Gastrocnemius medialis (tissue), 4 donors: ENCODE results near the gene CARMIL1. TPM values are rescaled to one million over a fixed set of nuclear protein-coding genes. Genes with fewer than 3 reads are reported as not detected.

ENCODE experiments used
- ATAC-seq, 2 donors: fragments of 150-250 bp; one replicate each; pipeline ENCODE4 v1.9.1; 2016
- DNase-seq, 2 donors: peaks; one replicate each; pipeline ENCODE4 v3.0.0-alpha.2; 2019
- H3K27ac ChIP-seq, 4 donors: fragments of 200-600 bp; sonication (generic); 1 replicate in 1 of 4; 2 replicates in 3 of 4; pipeline ENCODE4 v1.5.1; 2016 to 2018; ENCODE audit warnings: mild to moderate bottlenecking in 2 of 4, moderate library complexity in 1 of 4
- H3K27me3 ChIP-seq, 3 donors: fragments of 200-600 bp; sonication (generic) in 2 of 3; 1 replicate in 1 of 3; 2 replicates in 2 of 3; pipeline versions ENCODE4 v1.5.1 to v1.6.0; 2016 to 2019; ENCODE audit warnings: mild to moderate bottlenecking in 1 of 3, moderate library complexity in 1 of 3
- H3K36me3 ChIP-seq, 2 donors: fragments of 200-600 bp; sonication (generic) in 1 of 2; one replicate each; pipeline ENCODE4 v1.5.1; 2017 to 2018
- H3K4me1 ChIP-seq, 2 donors: fragments of 200-600 bp; sonication (generic) in 1 of 2; one replicate each; pipeline ENCODE4 v1.5.1; 2016 to 2017; ENCODE audit warnings: mild to moderate bottlenecking in 2 of 2
- H3K4me3 ChIP-seq, 4 donors: fragments of 200-600 bp; sonication (generic) in 3 of 4; 1 replicate in 1 of 4; 2 replicates in 3 of 4; pipeline ENCODE4 v1.5.1; 2016 to 2019; ENCODE audit warnings: mild to moderate bottlenecking in 2 of 4
- H3K9me3 ChIP-seq, 3 donors: fragments of 200-600 bp; sonication (generic) in 2 of 3; 1 replicate in 1 of 3; 2 replicates in 2 of 3; pipeline ENCODE4 v1.5.1; 2016 to 2019
- CTCF ChIP-seq, 5 experiments: fragments of 450-650 bp in 3 of 5; fragments of 200-600 bp in 2 of 5; sonication (generic) in 2 of 5; IDR thresholded peaks in 4 of 5; conservative IDR thresholded peaks in 1 of 5; 1 replicate in 4 of 5; 2 replicates in 1 of 5; pipeline ENCODE4 v1.5.1; 2016 to 2019; ENCODE audit warnings: antibody characterized with exemption in 5 of 5, mild to moderate bottlenecking in 3 of 5, moderate library complexity in 3 of 5
- POLR2A ChIP-seq, 2 donors: fragments of 450-650 bp; IDR thresholded peaks; one replicate each; pipeline ENCODE4 v1.6.1; 2017; ENCODE audit warnings: antibody characterized with exemption in 2 of 2, mild to moderate bottlenecking in 2 of 2, moderate library complexity in 2 of 2
- in situ Hi-C, 4 donors: fragments of 200-750 bp; cut with MboI; loops; one replicate each; pipeline versions ENCODE4 v1.15.0 to v1.8.0; 2017; ENCODE audit warnings: low sequenced_read_pairs in 4 of 4
- intact Hi-C: fragments of 100-400 bp; cut with DNase I; formaldehyde crosslinking; loops from one replicate; pipeline ENCODE4 v1.15.1; 2023; ENCODE audit warnings: low total_unique reads
- total RNA-seq, 4 donors: library from RNA; depleted of rRNA; stranded (reverse); fragments of >200 nt; gene quantifications; one replicate each; pipeline versions ENCODE4 v1.1.0 to v1.2.3, GENCODE V29; 2016

The CARMIL1 gene
- total RNA-seq, 4 donors from 2014 or later: 0.87 to 2.1 (median 1.7) TPM

GRCh38 chr6:25492951-25493350 is 213.8 kb downstream of the CARMIL1 start:
- DNase-seq (no peak), ATAC-seq (no peak)
- Histone ChIP-seq H3K9me3 (no peaks in the 10 kb centered on the region), H3K36me3 (no peaks in the 10 kb centered on the region), H3K27ac (no peak overlapping the region), H3K27me3 (no peaks in the 10 kb centered on the region), H3K4me3 (no peak overlapping the region), H3K4me1 (no peaks in the 10 kb centered on the region)
- in situ Hi-C loops: loop anchor here in 2 of 4 donors (10.0 to 25.0 kb wide), 2 partner anchors 218 to 231 kb away; partner anchors contain the start of gene CARMIL1 (in 1 of the 2)
- TF ChIP-seq CTCF (IDR thresholded peaks at IDR 0.05 in 4 of 5, conservative IDR thresholded peaks at IDR 0.05 in 1 of 5) (no peak), POLR2A (IDR thresholded peaks at IDR 0.05) (no peak)
- intact Hi-C loops: loop anchor here (5.0 kb wide), 1 partner anchor 216 kb away; the partner anchor contains the start of gene CARMIL1

GRCh38 chr6:25494469-25494868 is 215.3 kb downstream of the CARMIL1 start:
- in situ Hi-C loops (loop anchor here in 2 of 4 donors (10.0 to 25.0 kb wide), 2 partner anchors 220 to 232 kb away; partner anchors contain the start of gene CARMIL1 (in 1 of the 2)), intact Hi-C loops (loop anchor here (5.0 kb wide), 1 partner anchor 217 kb away; the partner anchor contains the start of gene CARMIL1)
- Histone ChIP-seq H3K4me1 (no peaks in the 10 kb centered on the region), H3K9me3 (no peaks in the 10 kb centered on the region), H3K27ac (no peak overlapping the region), H3K4me3 (no peak overlapping the region), H3K36me3 (no peaks in the 10 kb centered on the region), H3K27me3 (no peaks in the 10 kb centered on the region)
- TF ChIP-seq CTCF (IDR thresholded peaks at IDR 0.05 in 4 of 5, conservative IDR thresholded peaks at IDR 0.05 in 1 of 5) (no peak), POLR2A (IDR thresholded peaks at IDR 0.05) (no peak)
- ATAC-seq (no peak), DNase-seq (no peak)

- Histone ChIP-seq H3K36me3 (no peaks in the 10 kb centered on the region), H3K4me3 (no peak overlapping the region), H3K27ac (no peak overlapping the region), H3K9me3 (no peaks in the 10 kb centered on the region), H3K4me1 (no peaks in the 10 kb centered on the region), H3K27me3 (no peaks in the 10 kb centered on the region)
- intact Hi-C loops: no loop called here
- TF ChIP-seq POLR2A (IDR thresholded peaks at IDR 0.05) (no peak), CTCF (IDR thresholded peaks at IDR 0.05 in 4 of 5, conservative IDR thresholded peaks at IDR 0.05 in 1 of 5) (no peak)
- in situ Hi-C loops: loop anchor here in 2 of 4 donors (10.0 to 25.0 kb wide), 2 partner anchors 223 to 235 kb away; partner anchors contain the start of gene CARMIL1 (in 1 of the 2)
- DNase-seq: no peak
- no peak for ATAC-seq
Measured at GRCh38 chr6:25497383-25498040, 218.3 kb downstream of the CARMIL1 start.

GRCh38 chr6:25498505-25498904 is 219.3 kb downstream of the CARMIL1 start:
- Histone ChIP-seq H3K4me3 (no peak overlapping the region), H3K27me3 (no peaks in the 10 kb centered on the region), H3K4me1 (no peaks in the 10 kb centered on the region), H3K9me3 (no peaks in the 10 kb centered on the region), H3K36me3 (no peaks in the 10 kb centered on the region), H3K27ac (no peak overlapping the region)
- intact Hi-C loops: no loop called here
- TF ChIP-seq CTCF (IDR thresholded peaks at IDR 0.05 in 4 of 5, conservative IDR thresholded peaks at IDR 0.05 in 1 of 5): no peak
- no peak for TF ChIP-seq POLR2A (IDR thresholded peaks at IDR 0.05)
- DNase-seq (no peak), ATAC-seq (no peak)
- in situ Hi-C loops: loop anchor here in 2 of 4 donors (10.0 to 25.0 kb wide), 2 partner anchors 224 to 236 kb away; partner anchors contain the start of gene CARMIL1 (in 1 of the 2)
